Rectal smooth muscle tissue (tissue), 1 donor: ENCODE data around the gene RRP1B.
A peak's percentile ranks its signal among the peaks of the same experiment; 100 is the strongest.
"Not testable (repeated sequence)": the region's sequence is repeated elsewhere in the genome, so short reads cannot be mapped to it uniquely, and the experiment has no call there.

Experiments used
- H3K27ac ChIP-seq: one replicate; pipeline ENCODE4 v1.7.0; 2013; ENCODE audit warnings: low read depth, low read length, inconsistent platforms
- H3K27me3 ChIP-seq: one replicate; pipeline ENCODE4 v1.7.0; 2013; ENCODE audit warnings: low read length; ENCODE audit not compliant: control insufficient read depth, insufficient read depth
- H3K36me3 ChIP-seq: one replicate; pipeline ENCODE4 v1.7.0; 2013; ENCODE audit warnings: low read length; ENCODE audit not compliant: control insufficient read depth, insufficient read depth
- H3K4me1 ChIP-seq: one replicate; pipeline ENCODE4 v1.7.0; 2013; ENCODE audit warnings: low read length; ENCODE audit not compliant: control insufficient read depth, insufficient read depth
- H3K4me3 ChIP-seq: one replicate; pipeline ENCODE4 v1.7.0; 2013; ENCODE audit warnings: low read length
- H3K9ac ChIP-seq: one replicate; pipeline ENCODE4 v1.7.0; 2013; ENCODE audit warnings: low read length

The RRP1B gene

GRCh38 chr21:43659136-43660000, at the start of gene RRP1B, which contains the start of gene HSF2BP:
Gene RRP1B, plus strand, starts transcription at chr21:43659560. Its CDS starts 105 bp downstream, at chr21:43659665.
Gene HSF2BP, minus strand, starts transcription at chr21:43659488. Its CDS starts 1,392 bp downstream, at chr21:43658096.
- Histone ChIP-seq H3K4me1 (peaks cover 8% of the 10 kb centered on the region), H3K4me3 (peak within 1 kb of the TSS; percentile 98), H3K36me3 (peaks cover 2% of the 10 kb centered on the region), H3K27me3 (no peaks in the 10 kb centered on the region), H3K9ac (peak within 1 kb of the TSS; percentile 86), H3K27ac (peak within 1 kb of the TSS; percentile 82)

DNA sequence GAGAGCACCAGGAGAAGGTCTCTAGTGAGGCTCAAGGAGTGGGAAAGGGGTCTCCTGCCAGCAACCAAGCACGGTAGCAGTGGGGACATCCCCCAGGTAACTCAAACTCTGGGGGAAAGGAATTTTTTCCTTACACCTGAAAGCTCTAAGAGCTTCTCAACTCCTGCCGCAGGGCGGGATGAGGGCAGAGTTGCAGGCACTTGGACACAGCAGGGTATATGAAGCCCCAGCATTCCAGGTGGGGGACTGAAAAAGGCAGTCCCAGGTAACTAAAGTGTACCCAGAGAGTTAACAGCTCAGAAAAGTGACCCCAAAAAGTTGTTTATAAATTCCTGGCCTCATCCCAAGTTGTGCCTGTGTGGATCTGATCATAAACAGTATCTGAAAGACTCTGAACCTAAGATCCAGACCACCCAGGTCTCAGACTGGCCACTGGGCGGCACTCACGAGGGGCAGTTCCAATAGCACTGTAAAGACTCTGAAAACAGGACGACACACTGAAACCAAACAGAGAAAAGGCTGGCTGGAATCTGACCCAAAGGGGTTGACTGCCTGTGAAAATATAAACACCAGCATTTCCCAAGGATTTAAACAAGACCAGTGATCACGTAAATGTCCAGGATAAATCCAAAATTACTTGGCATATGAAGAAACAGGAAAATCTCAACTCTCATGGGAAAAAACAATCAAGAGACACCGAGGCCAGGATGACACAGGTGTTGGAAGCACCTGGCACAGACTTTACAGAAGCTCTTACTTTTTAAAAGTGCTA, 47.6 kb upstream of the RRP1B start:
- H3K27ac ChIP-seq = no peak overlapping the region
- H3K9ac ChIP-seq = no peak overlapping the region
- H3K4me1 ChIP-seq = peaks cover 3% of the 10 kb centered on the region
- H3K36me3 ChIP-seq = no peaks in the 10 kb centered on the region
- no peak overlapping the region for H3K4me3 ChIP-seq
- no peaks in the 10 kb centered on the region for H3K27me3 ChIP-seq

DNA sequence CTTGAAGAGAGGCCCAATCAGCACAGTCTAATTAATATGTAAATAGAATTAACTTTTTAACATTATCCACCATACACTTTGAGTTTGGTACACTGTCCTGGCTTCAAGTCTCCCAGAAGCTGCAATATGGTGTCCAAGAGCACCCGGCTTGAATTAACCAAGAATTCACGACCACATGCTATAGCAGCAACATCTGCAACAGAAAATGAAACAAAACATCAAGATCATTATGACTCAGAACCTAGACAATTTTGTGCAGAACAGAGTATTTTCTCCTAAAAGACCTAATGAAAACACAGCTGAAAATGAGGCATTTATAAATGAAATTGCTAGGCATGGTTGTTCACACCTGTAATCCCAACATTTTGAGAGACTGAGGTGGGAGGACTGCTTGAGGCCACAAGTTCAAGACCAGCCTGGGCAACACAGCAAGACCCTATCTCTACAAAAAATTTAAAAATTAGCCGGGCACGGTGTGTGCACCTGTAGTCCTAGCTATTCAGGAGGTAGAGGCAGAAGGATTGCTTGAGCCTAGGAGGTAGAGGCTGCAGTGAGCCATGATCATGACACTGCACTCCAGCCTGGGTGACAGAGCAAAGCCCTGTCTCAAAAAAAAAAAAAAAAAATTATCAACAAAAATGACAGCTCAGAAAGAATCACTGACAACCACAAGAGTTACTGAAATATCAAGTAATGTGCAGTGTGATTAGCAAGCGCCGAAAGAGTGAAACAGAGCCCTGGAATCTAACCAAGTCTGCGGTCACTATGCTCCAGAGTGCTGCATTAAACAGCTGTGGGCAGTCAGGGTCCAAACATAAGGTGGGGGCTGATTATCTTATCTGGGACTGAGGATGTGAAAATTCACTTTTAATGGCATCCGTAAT, 45.4 kb upstream of the RRP1B start:
- Histone ChIP-seq H3K9ac (no peak overlapping the region), H3K27ac (no peak overlapping the region)

DNA sequence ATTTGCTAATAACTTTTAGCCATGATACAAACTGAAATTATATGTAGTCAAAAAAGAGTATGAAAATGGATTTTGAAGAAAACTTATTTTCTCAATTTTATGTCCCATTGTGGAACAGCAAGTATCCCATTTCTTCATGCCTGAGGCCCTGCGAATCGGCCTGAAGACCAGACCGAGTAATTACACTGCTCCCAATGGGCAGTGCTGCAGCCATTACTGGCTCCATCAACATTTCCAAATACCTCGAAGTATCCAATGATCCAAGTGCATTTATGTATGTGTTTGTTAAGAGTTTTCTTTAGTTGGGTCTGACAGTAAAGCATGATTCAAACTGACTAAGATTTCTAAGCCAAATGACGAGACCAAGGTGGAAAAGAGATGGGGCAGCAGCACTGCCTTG, 44.5 kb upstream of the RRP1B start:
- Histone ChIP-seq H3K27me3 (no peaks in the 10 kb centered on the region), H3K4me3 (no peak overlapping the region), H3K36me3 (no peaks in the 10 kb centered on the region), H3K4me1 (peaks cover 3% of the 10 kb centered on the region), H3K27ac (no peak overlapping the region), H3K9ac (no peak overlapping the region)

More for the DNA sequence above, 45.4 kb upstream of the RRP1B start:
- Histone ChIP-seq H3K27me3 (no peaks in the 10 kb centered on the region), H3K4me3 (no peak overlapping the region), H3K4me1 (peaks cover 3% of the 10 kb centered on the region), H3K36me3 (no peaks in the 10 kb centered on the region)

DNA sequence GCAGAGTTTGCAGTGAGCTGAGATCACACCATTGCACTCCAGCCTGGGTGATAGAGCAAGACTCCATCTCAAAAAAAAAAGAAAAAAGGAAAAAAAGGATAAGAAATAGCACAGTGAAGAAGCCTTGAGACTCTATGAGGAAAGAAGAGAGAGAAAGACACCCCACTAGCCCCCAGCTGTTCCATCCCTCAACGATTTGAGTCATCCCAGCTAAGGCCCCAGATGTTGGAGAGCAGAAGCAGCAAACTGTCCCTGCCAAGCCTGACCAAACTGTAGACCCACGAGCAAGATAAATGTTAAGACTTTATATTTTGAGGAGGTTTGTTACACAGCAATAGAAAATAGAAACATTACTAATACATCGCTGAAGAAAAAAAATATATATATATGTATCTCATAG, 42.5 kb upstream of the RRP1B start:
- not testable (repeated sequence) for H3K4me3 ChIP-seq, H3K27me3 ChIP-seq

DNA sequence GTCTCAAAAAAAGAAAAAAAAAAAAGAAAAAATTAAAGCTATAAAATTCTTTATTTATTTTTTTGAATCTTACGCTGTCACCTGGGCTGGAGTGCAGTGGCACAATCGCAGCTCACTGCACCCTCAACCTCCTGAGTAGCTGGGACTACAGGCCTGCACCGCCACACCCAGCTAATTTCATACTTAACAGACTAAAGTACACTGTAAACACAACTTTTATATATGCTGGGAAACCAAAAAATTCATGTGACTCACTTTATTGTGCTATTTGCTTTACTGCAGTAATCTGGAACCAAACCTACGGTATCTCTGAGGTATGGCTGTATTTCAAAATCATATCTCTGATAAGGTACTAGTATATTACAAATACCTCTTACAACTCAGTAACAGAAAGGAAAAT, 40.4 kb upstream of the RRP1B start:
- H3K4me1 ChIP-seq = no peaks in the 10 kb centered on the region
- no peak overlapping the region for H3K27ac ChIP-seq
- H3K4me3 ChIP-seq = no peak overlapping the region
- no peak overlapping the region for H3K9ac ChIP-seq
- H3K27me3 ChIP-seq = no peaks in the 10 kb centered on the region
- no peaks in the 10 kb centered on the region for H3K36me3 ChIP-seq

More for the DNA sequence above, 42.5 kb upstream of the RRP1B start:
- H3K36me3 ChIP-seq, H3K9ac ChIP-seq, H3K4me1 ChIP-seq, H3K27ac ChIP-seq: not testable (repeated sequence)

GRCh38 chr21:43619344-43619743, 40.0 kb upstream of the RRP1B start:
- Histone ChIP-seq H3K36me3 (no peaks in the 10 kb centered on the region), H3K27me3 (no peaks in the 10 kb centered on the region), H3K4me1 (no peaks in the 10 kb centered on the region), H3K4me3 (no peak overlapping the region), H3K27ac (no peak overlapping the region), H3K9ac (no peak overlapping the region)

- Histone ChIP-seq H3K27ac (no peak overlapping the region), H3K27me3 (no peaks in the 10 kb centered on the region), H3K4me3 (no peak overlapping the region), H3K4me1 (no peaks in the 10 kb centered on the region), H3K36me3 (no peaks in the 10 kb centered on the region), H3K9ac (no peak overlapping the region)
Measured at GRCh38 chr21:43619856-43620255, 39.5 kb upstream of the RRP1B start.

GRCh38 chr21:43622796-43623195, 36.6 kb upstream of the RRP1B start:
- no peaks in the 10 kb centered on the region for H3K36me3 ChIP-seq
- H3K27me3 ChIP-seq = no peaks in the 10 kb centered on the region
- H3K4me1 ChIP-seq = no peaks in the 10 kb centered on the region
- no peak overlapping the region for H3K4me3 ChIP-seq
- H3K27ac ChIP-seq = no peak overlapping the region
- no peak overlapping the region for H3K9ac ChIP-seq

GRCh38 chr21:43623588-43623987, 35.8 kb upstream of the RRP1B start:
- no peaks in the 10 kb centered on the region for H3K4me1 ChIP-seq
- H3K4me3 ChIP-seq = no peak overlapping the region
- H3K36me3 ChIP-seq = no peaks in the 10 kb centered on the region
- no peak overlapping the region for H3K27ac ChIP-seq
- H3K9ac ChIP-seq = no peak overlapping the region
- H3K27me3 ChIP-seq = no peaks in the 10 kb centered on the region

- Histone ChIP-seq H3K4me3 (no peak overlapping the region), H3K27ac (no peak overlapping the region), H3K4me1 (no peaks in the 10 kb centered on the region), H3K9ac (no peak overlapping the region), H3K27me3 (no peaks in the 10 kb centered on the region), H3K36me3 (no peaks in the 10 kb centered on the region)
Measured at GRCh38 chr21:43624339-43624738, 35.0 kb upstream of the RRP1B start.

DNA sequence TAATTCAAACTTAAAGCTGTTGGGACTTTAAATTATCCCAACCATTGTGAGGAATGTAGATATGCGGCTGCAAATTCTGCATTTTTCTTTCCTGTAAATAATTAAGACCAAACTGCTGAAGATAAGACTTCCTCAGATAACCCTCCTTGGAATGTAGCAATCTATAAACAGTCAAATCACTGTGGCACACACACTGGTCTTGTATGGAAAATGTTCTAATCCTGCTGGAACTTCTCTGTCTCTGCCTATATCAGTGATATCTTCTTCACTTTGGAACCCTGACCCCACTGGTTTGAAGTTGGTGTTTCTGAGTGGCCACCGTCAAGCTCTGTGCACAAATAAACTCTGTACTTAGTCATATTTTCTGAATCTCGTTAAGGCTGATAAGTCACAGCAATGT, 33.0 kb upstream of the RRP1B start:
- Histone ChIP-seq H3K27ac (no peak overlapping the region), H3K27me3 (no peaks in the 10 kb centered on the region), H3K36me3 (no peaks in the 10 kb centered on the region), H3K9ac (no peak overlapping the region), H3K4me3 (no peak overlapping the region), H3K4me1 (no peaks in the 10 kb centered on the region)
